Astrocyte of the hippocampus (primary cell): ENCODE measurements around the gene FAM229B.
A peak's percentile ranks its signal among the peaks of the same experiment; 100 is the strongest.
"Not testable (repeated sequence)": the region's sequence is repeated elsewhere in the genome, so short reads cannot be mapped to it uniquely, and the experiment has no call there.

Experiments used
- DNase-seq: peaks from one replicate; pipeline ENCODE4 v3.0.0; 2011; ENCODE audit warnings: low read depth, low spot score

The FAM229B gene

GRCh38 chr6:112062966-112063365, 24.4 kb upstream of the FAM229B start:
- no peak for DNase-seq

- DNase-seq, result no peak
Measured at GRCh38 chr6:112065426-112065986, 21.9 kb upstream of the FAM229B start.

GRCh38 chr6:112066606-112067005, 20.8 kb upstream of the FAM229B start:
- DNase-seq, result no peak

- no peak for DNase-seq
Measured at GRCh38 chr6:112081569-112081968, 5.8 kb upstream of the FAM229B start.

- DNase-seq, result no peak
Measured at GRCh38 chr6:112085286-112086065, 1.9 kb upstream of the FAM229B start.

- peak; percentile 54 for DNase-seq
Measured at GRCh38 chr6:112086744-112087135, 651 bp upstream of the FAM229B start.

GRCh38 chr6:112087916-112088315, 525 bp downstream of the FAM229B start:
- no peak for DNase-seq

GRCh38 chr6:112096901-112097300, 9.5 kb downstream of the FAM229B start:
- DNase-seq, result no peak

GRCh38 chr6:112100561-112100960, 13.2 kb downstream of the FAM229B start:
- DNase-seq, result no peak

- DNase-seq, result not testable (repeated sequence)
Measured at GRCh38 chr6:112106026-112106425, 18.6 kb downstream of the FAM229B start.

GRCh38 chr6:112106562-112106961, 19.2 kb downstream of the FAM229B start:
- DNase-seq, result no peak

GRCh38 chr6:112109262-112109661, 21.9 kb downstream of the FAM229B start:
- no peak for DNase-seq

- DNase-seq, result no peak
Measured at GRCh38 chr6:112113431-112113830, 26.0 kb downstream of the FAM229B start.

- DNase-seq, result no peak
Measured at GRCh38 chr6:112113918-112114317, 26.5 kb downstream of the FAM229B start.

GRCh38 chr6:112114577-112115223, 27.3 kb downstream of the FAM229B start:
- no peak for DNase-seq

GRCh38 chr6:112116221-112116620, 28.8 kb downstream of the FAM229B start:
- no peak for DNase-seq

- no peak for DNase-seq
Measured at GRCh38 chr6:112117554-112117953, 30.2 kb downstream of the FAM229B start.

GRCh38 chr6:112118034-112118433, 30.6 kb downstream of the FAM229B start:
- DNase-seq, result no peak

- DNase-seq, result no peak
Measured at GRCh38 chr6:112122756-112123155, 35.4 kb downstream of the FAM229B start.

- DNase-seq, result no peak
Measured at GRCh38 chr6:112123982-112124381, 36.6 kb downstream of the FAM229B start.

GRCh38 chr6:112128208-112128607, 40.8 kb downstream of the FAM229B start:
- DNase-seq, result no peak

- DNase-seq, result no peak
Measured at GRCh38 chr6:112130878-112131277, 43.5 kb downstream of the FAM229B start.

GRCh38 chr6:112139052-112139451, 51.7 kb downstream of the FAM229B start:
- DNase-seq, result no peak
